SU-DHL-6 (cell line): ENCODE measurements around the gene ZCRB1.

Experiments used
- H2AFZ ChIP-seq: fragments of 200-600 bp; sonication (generic); 2 replicates; pipeline ENCODE4 v1.6.1; 2014; ENCODE audit warnings: low read depth, mild to moderate bottlenecking, moderate library complexity, mixed read lengths, antibody characterized with exemption, low read length; ENCODE audit not compliant: severe bottlenecking
- H3F3A ChIP-seq: fragments of 200-600 bp; shearing (Covaris generic); 2 replicates; pipeline ENCODE4 v1.6.0; 2016; ENCODE audit warnings: antibody characterized with exemption, mild to moderate bottlenecking; ENCODE audit not compliant: insufficient read depth
- H3K27ac ChIP-seq: fragments of 200-600 bp; sonication (generic); 2 replicates; pipeline ENCODE4 v1.5.1; 2016; ENCODE audit warnings: low read depth, mild to moderate bottlenecking, low read length, moderate library complexity, mixed read lengths
- H3K27me3 ChIP-seq: fragments of 200-600 bp; sonication (generic), shearing (Covaris generic); 2 replicates; pipeline ENCODE4 v1.6.0; 2014; ENCODE audit warnings: mild to moderate bottlenecking, low read length
- H3K36me3 ChIP-seq: fragments of 200-600 bp; sonication (generic); 2 replicates; pipeline ENCODE4 v1.6.1; 2014; ENCODE audit warnings: mild to moderate bottlenecking, low read length, mixed read lengths
- H3K4me2 ChIP-seq: fragments of 300-600, 200-600 bp; shearing (Covaris generic), sonication (generic); 2 replicates; pipeline ENCODE4 v1.6.0; 2014; ENCODE audit warnings: low read length, low read depth, mild to moderate bottlenecking; ENCODE audit not compliant: poor library complexity, severe bottlenecking
- H3K4me3 ChIP-seq: fragments of 200-600 bp; sonication (generic); 2 replicates; pipeline ENCODE4 v1.5.1; 2014; ENCODE audit warnings: antibody characterized with exemption, low read length, mild to moderate bottlenecking, mixed read lengths; ENCODE audit not compliant: insufficient read depth, poor library complexity, severe bottlenecking
- H3K79me2 ChIP-seq: fragments of 200-600 bp; sonication (generic); 2 replicates; pipeline ENCODE4 v1.6.1; 2014; ENCODE audit warnings: mild to moderate bottlenecking, low read length, moderate library complexity; ENCODE audit not compliant: insufficient read depth
- H3K9ac ChIP-seq: fragments of 200-600 bp; sonication (generic); 2 replicates; pipeline ENCODE4 v1.7.0; 2014; ENCODE audit warnings: mild to moderate bottlenecking, low read length
- H3K9me2 ChIP-seq: fragments of 200-600 bp; sonication (generic); replicated peaks from 2 replicates; pipeline ENCODE4 v1.6.1; 2014; ENCODE audit warnings: low read length; ENCODE audit not compliant: insufficient read depth
- H3K9me3 ChIP-seq: fragments of 200-600 bp; sonication (generic); 2 replicates; pipeline ENCODE4 v1.6.1; 2014; ENCODE audit warnings: low read length, mixed read lengths; ENCODE audit not compliant: insufficient read depth
- H4K20me1 ChIP-seq: fragments of 200-600 bp; sonication (generic); 2 replicates; pipeline ENCODE4 v1.6.1; 2014; ENCODE audit warnings: low read depth, mild to moderate bottlenecking, antibody characterized with exemption, low read length, moderate library complexity, mixed read lengths
- CTCF ChIP-seq: fragments of 200-600 bp; sonication (generic); IDR thresholded peaks from one replicate; pipeline ENCODE4 v1.5.1; 2017; ENCODE audit warnings: antibody characterized with exemption, mild to moderate bottlenecking, low read length, moderate library complexity; ENCODE audit not compliant: insufficient read depth, poor library complexity, severe bottlenecking
- EZH2phosphoT487 ChIP-seq: fragments of 200-600 bp; sonication (generic), shearing (Covaris generic); conservative IDR thresholded peaks from 2 replicates; pipeline ENCODE4 v1.6.1; 2018; ENCODE audit warnings: mild to moderate bottlenecking, antibody characterized with exemption, low read length, moderate library complexity, mixed read lengths

Gene ZCRB1

GRCh38 chr12:42267413-42268190, 58.3 kb downstream of the ZCRB1 start:
- no peak overlapping the region for H3K27ac ChIP-seq
- no peak for TF ChIP-seq EZH2phosphoT487
- TF ChIP-seq CTCF: no peak
- no peaks in the 10 kb centered on the region for H3K9me2 ChIP-seq
- no peaks in the 10 kb centered on the region for H3K36me3 ChIP-seq
- no peaks in the 10 kb centered on the region for H3K27me3 ChIP-seq
- H3K9ac ChIP-seq: no peak overlapping the region
- H2AFZ ChIP-seq: no peak overlapping the region
- H4K20me1 ChIP-seq: no peaks in the 10 kb centered on the region
- no peaks in the 10 kb centered on the region for H3F3A ChIP-seq
- H3K79me2 ChIP-seq: no peaks in the 10 kb centered on the region
- no peak overlapping the region for H3K4me2 ChIP-seq
- no peaks in the 10 kb centered on the region for H3K9me3 ChIP-seq
- H3K4me3 ChIP-seq: no peak overlapping the region

GRCh38 chr12:42266579-42267230, 59.2 kb downstream of the ZCRB1 start:
- Histone ChIP-seq H3K27me3 (no peaks in the 10 kb centered on the region), H3K4me3 (no peak overlapping the region), H3K4me2 (no peak overlapping the region), H4K20me1 (no peaks in the 10 kb centered on the region), H3K36me3 (no peaks in the 10 kb centered on the region), H2AFZ (no peak overlapping the region), H3K9me2 (no peaks in the 10 kb centered on the region), H3K79me2 (no peaks in the 10 kb centered on the region), H3K9me3 (no peaks in the 10 kb centered on the region), H3K27ac (no peak overlapping the region), H3K9ac (no peak overlapping the region), H3F3A (no peaks in the 10 kb centered on the region)
- TF ChIP-seq EZH2phosphoT487 (no peak), CTCF (no peak)

DNA sequence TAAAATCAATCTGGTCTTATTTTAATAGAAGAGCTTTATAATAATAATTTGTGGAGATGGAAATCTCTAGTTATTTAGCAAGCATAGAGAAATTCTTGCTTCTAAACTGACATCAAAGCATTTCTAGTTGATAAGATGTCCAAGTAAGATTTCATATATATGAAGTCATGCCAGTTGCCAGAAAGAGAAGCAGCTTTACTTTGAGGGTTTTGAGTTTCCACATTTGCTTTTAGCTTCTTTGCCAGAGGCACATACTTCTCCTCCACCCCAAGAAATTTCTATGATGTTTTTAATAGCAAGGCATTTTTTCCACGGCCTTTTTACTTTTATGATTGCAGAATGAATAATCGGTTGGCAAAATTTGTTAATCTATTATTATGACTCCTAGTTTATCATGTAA, 63.6 kb downstream of the ZCRB1 start:
- Histone ChIP-seq H3K9me2 (no peaks in the 10 kb centered on the region), H3K4me3 (no peak overlapping the region), H2AFZ (no peak overlapping the region), H3K9me3 (no peaks in the 10 kb centered on the region), H3K79me2 (no peaks in the 10 kb centered on the region), H3K36me3 (no peaks in the 10 kb centered on the region), H3K9ac (no peak overlapping the region), H3K27me3 (no peaks in the 10 kb centered on the region), H3K27ac (no peak overlapping the region), H4K20me1 (no peaks in the 10 kb centered on the region), H3F3A (no peaks in the 10 kb centered on the region), H3K4me2 (no peak overlapping the region)
- TF ChIP-seq EZH2phosphoT487 (no peak), CTCF (no peak)
